ENCODE results near the gene ANKRD36C.
"Not testable (repeated sequence)": the region's sequence is repeated elsewhere in the genome, so short reads cannot be mapped to it uniquely, and the experiment has no call there.

DNA sequence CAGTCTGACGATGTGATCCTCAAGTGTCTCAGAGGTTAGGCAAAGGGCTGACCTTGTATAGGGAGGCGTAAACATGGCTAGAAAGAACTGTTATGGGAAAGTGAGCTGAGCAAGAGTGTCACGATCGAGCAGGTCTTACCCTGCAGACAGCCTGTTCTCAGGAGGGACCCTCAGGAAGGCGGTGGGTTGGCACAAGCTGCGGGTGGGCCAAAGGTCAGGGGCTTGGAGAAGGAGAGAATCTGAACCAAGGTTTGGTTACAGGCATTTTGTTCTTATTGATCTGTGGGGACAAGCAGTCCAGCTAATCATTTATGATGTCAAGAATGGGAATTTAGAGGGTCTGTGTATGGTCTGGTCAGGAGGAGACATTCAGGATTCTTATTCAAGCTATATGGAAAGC lies 16.4 kb upstream of the ANKRD36C start:
- TF ChIP-seq, protein P1, sequence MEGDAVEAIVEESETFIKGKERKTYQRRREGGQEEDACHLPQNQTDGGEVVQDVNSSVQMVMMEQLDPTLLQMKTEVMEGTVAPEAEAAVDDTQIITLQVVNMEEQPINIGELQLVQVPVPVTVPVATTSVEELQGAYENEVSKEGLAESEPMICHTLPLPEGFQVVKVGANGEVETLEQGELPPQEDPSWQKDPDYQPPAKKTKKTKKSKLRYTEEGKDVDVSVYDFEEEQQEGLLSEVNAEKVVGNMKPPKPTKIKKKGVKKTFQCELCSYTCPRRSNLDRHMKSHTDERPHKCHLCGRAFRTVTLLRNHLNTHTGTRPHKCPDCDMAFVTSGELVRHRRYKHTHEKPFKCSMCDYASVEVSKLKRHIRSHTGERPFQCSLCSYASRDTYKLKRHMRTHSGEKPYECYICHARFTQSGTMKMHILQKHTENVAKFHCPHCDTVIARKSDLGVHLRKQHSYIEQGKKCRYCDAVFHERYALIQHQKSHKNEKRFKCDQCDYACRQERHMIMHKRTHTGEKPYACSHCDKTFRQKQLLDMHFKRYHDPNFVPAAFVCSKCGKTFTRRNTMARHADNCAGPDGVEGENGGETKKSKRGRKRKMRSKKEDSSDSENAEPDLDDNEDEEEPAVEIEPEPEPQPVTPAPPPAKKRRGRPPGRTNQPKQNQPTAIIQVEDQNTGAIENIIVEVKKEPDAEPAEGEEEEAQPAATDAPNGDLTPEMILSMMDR (IDR thresholded peaks at IDR 0.05): not testable (repeated sequence)
- TF ChIP-seq POLR2A (IDR thresholded peaks at IDR 0.05): not testable (repeated sequence)

Data from suprapubic skin (tissue), 3 donors.